Neural progenitor cell (in vitro differentiated cells): ENCODE results near the gene ITGA1.

Source experiments
- CTCF ChIP-seq: fragments of 200-600 bp; sonication (generic); IDR thresholded peaks from 2 replicates; pipeline ENCODE4 v1.5.1; 2017; ENCODE audit warnings: antibody characterized with exemption, mild to moderate bottlenecking
- EZH2 ChIP-seq: fragments of 200-600 bp; sonication (generic); IDR thresholded peaks from 2 replicates; pipeline ENCODE4 v1.6.1; 2017; ENCODE audit warnings: antibody characterized with exemption, mild to moderate bottlenecking, moderate library complexity
- EZH2phosphoT487 ChIP-seq: fragments of 200-600 bp; sonication (generic); IDR thresholded peaks from 2 replicates; pipeline ENCODE4 v1.6.1; 2017; ENCODE audit warnings: antibody characterized with exemption

- TF ChIP-seq CTCF: no peak
- no peak for TF ChIP-seq EZH2
- no peak for TF ChIP-seq EZH2phosphoT487
These were observed 115.4 kb downstream of the ITGA1 start for GRCh38 chr5:52903142-52903541.
